ENCODE data around the gene DOP1A.

DOP1A gene

GRCh38 chr6:83067448-83068439 lies at the start of gene DOP1A:
TSS of gene DOP1A (plus strand) at chr6:83067671. CDS start at chr6:83096978, 29,307 bp downstream.
- Histone ChIP-seq H3K36me3 (ENCODE audit: control insufficient read depth in 1 of 2, insufficient read depth in 2 of 2, low read length in 2 of 2) (no peaks in the 10 kb centered on the region), H3K9me3 (ENCODE audit: control insufficient read depth in 1 of 2, low read length in 2 of 2) (no peaks in the 10 kb centered on the region), H3K27ac (ENCODE audit: low read length) (peak within 1 kb of the TSS; percentile 52), H3K27me3 (ENCODE audit: low read depth, low read length) (no peaks in the 10 kb centered on the region), H3K4me3 (ENCODE audit: low read depth in 1 of 2, low read length in 2 of 2) (peak within 1 kb of the TSS; percentile 78 to 99), H3K4me1 (ENCODE audit: control insufficient read depth in 1 of 2, insufficient read depth in 2 of 2, low read length in 2 of 2) (peaks cover 5 to 28% of the 10 kb centered on the region in 2 donors)

- Histone ChIP-seq H3K4me3 (ENCODE audit: low read depth in 1 of 2, low read length in 2 of 2) (no peak overlapping the region), H3K27me3 (ENCODE audit: low read depth, low read length) (no peaks in the 10 kb centered on the region), H3K27ac (ENCODE audit: low read length) (no peak overlapping the region), H3K36me3 (ENCODE audit: control insufficient read depth in 1 of 2, insufficient read depth in 2 of 2, low read length in 2 of 2) (peaks cover 4 to 31% of the 10 kb centered on the region in 2 donors), H3K9me3 (ENCODE audit: control insufficient read depth in 1 of 2, low read length in 2 of 2) (peaks cover 0 to 3% of the 10 kb centered on the region in 2 donors), H3K4me1 (ENCODE audit: control insufficient read depth in 1 of 2, insufficient read depth in 2 of 2, low read length in 2 of 2) (no peaks in the 10 kb centered on the region)
Measured at GRCh38 chr6:83019741-83020140, 47.7 kb upstream of the DOP1A start.

GRCh38 chr6:83031689-83032088 lies 35.8 kb upstream of the DOP1A start:
- Histone ChIP-seq H3K27ac (ENCODE audit: low read length) (no peak overlapping the region), H3K9me3 (ENCODE audit: control insufficient read depth in 1 of 2, low read length in 2 of 2) (no peaks in the 10 kb centered on the region), H3K4me1 (ENCODE audit: control insufficient read depth in 1 of 2, insufficient read depth in 2 of 2, low read length in 2 of 2) (no peaks in the 10 kb centered on the region), H3K27me3 (ENCODE audit: low read depth, low read length) (no peaks in the 10 kb centered on the region), H3K36me3 (ENCODE audit: control insufficient read depth in 1 of 2, insufficient read depth in 2 of 2, low read length in 2 of 2) (peaks cover 0 to 12% of the 10 kb centered on the region in 2 donors), H3K4me3 (ENCODE audit: low read depth in 1 of 2, low read length in 2 of 2) (no peak overlapping the region)

- no peak overlapping the region for H3K27ac ChIP-seq (ENCODE audit: low read length)
- H3K4me1 ChIP-seq (ENCODE audit: control insufficient read depth in 1 of 2, insufficient read depth in 2 of 2, low read length in 2 of 2) = no peaks in the 10 kb centered on the region
- H3K4me3 ChIP-seq (ENCODE audit: low read depth in 1 of 2, low read length in 2 of 2) = no peak overlapping the region
- H3K36me3 ChIP-seq (ENCODE audit: control insufficient read depth in 1 of 2, insufficient read depth in 2 of 2, low read length in 2 of 2) = no peaks in the 10 kb centered on the region
- H3K27me3 ChIP-seq (ENCODE audit: low read depth, low read length) = no peaks in the 10 kb centered on the region
- no peaks in the 10 kb centered on the region for H3K9me3 ChIP-seq (ENCODE audit: control insufficient read depth in 1 of 2, low read length in 2 of 2)
Measured at GRCh38 chr6:83038246-83038645, 29.2 kb upstream of the DOP1A start.

GRCh38 chr6:83042467-83043053 lies 24.9 kb upstream of the DOP1A start:
- no peak overlapping the region for H3K4me3 ChIP-seq (ENCODE audit: low read depth in 1 of 2, low read length in 2 of 2)
- H3K4me1 ChIP-seq (ENCODE audit: control insufficient read depth in 1 of 2, insufficient read depth in 2 of 2, low read length in 2 of 2) = no peaks in the 10 kb centered on the region
- H3K9me3 ChIP-seq (ENCODE audit: control insufficient read depth in 1 of 2, low read length in 2 of 2) = no peaks in the 10 kb centered on the region
- H3K27ac ChIP-seq (ENCODE audit: low read length) = no peak overlapping the region
- H3K27me3 ChIP-seq (ENCODE audit: low read depth, low read length) = no peaks in the 10 kb centered on the region
- peaks cover 0 to 3% of the 10 kb centered on the region in 2 donors for H3K36me3 ChIP-seq (ENCODE audit: control insufficient read depth in 1 of 2, insufficient read depth in 2 of 2, low read length in 2 of 2)

GRCh38 chr6:83044091-83044768 lies 23.2 kb upstream of the DOP1A start:
- no peaks in the 10 kb centered on the region for H3K9me3 ChIP-seq (ENCODE audit: control insufficient read depth in 1 of 2, low read length in 2 of 2)
- H3K36me3 ChIP-seq (ENCODE audit: control insufficient read depth in 1 of 2, insufficient read depth in 2 of 2, low read length in 2 of 2) = peaks cover 0 to 3% of the 10 kb centered on the region in 2 donors
- no peaks in the 10 kb centered on the region for H3K4me1 ChIP-seq (ENCODE audit: control insufficient read depth in 1 of 2, insufficient read depth in 2 of 2, low read length in 2 of 2)
- no peaks in the 10 kb centered on the region for H3K27me3 ChIP-seq (ENCODE audit: low read depth, low read length)
- no peak overlapping the region for H3K27ac ChIP-seq (ENCODE audit: low read length)
- H3K4me3 ChIP-seq (ENCODE audit: low read depth in 1 of 2, low read length in 2 of 2) = no peak overlapping the region

- Histone ChIP-seq H3K27ac (ENCODE audit: low read length) (no peak overlapping the region), H3K4me3 (ENCODE audit: low read depth in 1 of 2, low read length in 2 of 2) (no peak overlapping the region), H3K36me3 (ENCODE audit: control insufficient read depth in 1 of 2, insufficient read depth in 2 of 2, low read length in 2 of 2) (peaks cover 4 to 7% of the 10 kb centered on the region in 2 donors), H3K9me3 (ENCODE audit: control insufficient read depth in 1 of 2, low read length in 2 of 2) (no peaks in the 10 kb centered on the region), H3K27me3 (ENCODE audit: low read depth, low read length) (no peaks in the 10 kb centered on the region), H3K4me1 (ENCODE audit: control insufficient read depth in 1 of 2, insufficient read depth in 2 of 2, low read length in 2 of 2) (no peaks in the 10 kb centered on the region)
Measured at GRCh38 chr6:83047065-83047754, 20.3 kb upstream of the DOP1A start.

- no peaks in the 10 kb centered on the region for H3K27me3 ChIP-seq (ENCODE audit: low read depth, low read length)
- H3K9me3 ChIP-seq (ENCODE audit: control insufficient read depth in 1 of 2, low read length in 2 of 2) = no peaks in the 10 kb centered on the region
- H3K4me3 ChIP-seq (ENCODE audit: low read depth in 1 of 2, low read length in 2 of 2) = no peak overlapping the region
- peaks cover 8 to 12% of the 10 kb centered on the region in 2 donors for H3K36me3 ChIP-seq (ENCODE audit: control insufficient read depth in 1 of 2, insufficient read depth in 2 of 2, low read length in 2 of 2)
- H3K4me1 ChIP-seq (ENCODE audit: control insufficient read depth in 1 of 2, insufficient read depth in 2 of 2, low read length in 2 of 2) = no peaks in the 10 kb centered on the region
- H3K27ac ChIP-seq (ENCODE audit: low read length) = no peak overlapping the region
Measured at GRCh38 chr6:83051377-83052172, 15.9 kb upstream of the DOP1A start.

GRCh38 chr6:83053678-83054077 lies 13.8 kb upstream of the DOP1A start:
- no peaks in the 10 kb centered on the region for H3K9me3 ChIP-seq (ENCODE audit: control insufficient read depth in 1 of 2, low read length in 2 of 2)
- no peaks in the 10 kb centered on the region for H3K27me3 ChIP-seq (ENCODE audit: low read depth, low read length)
- peaks cover 8 to 12% of the 10 kb centered on the region in 2 donors for H3K36me3 ChIP-seq (ENCODE audit: control insufficient read depth in 1 of 2, insufficient read depth in 2 of 2, low read length in 2 of 2)
- H3K4me3 ChIP-seq (ENCODE audit: low read depth in 1 of 2, low read length in 2 of 2) = no peak overlapping the region
- H3K27ac ChIP-seq (ENCODE audit: low read length) = no peak overlapping the region
- no peaks in the 10 kb centered on the region for H3K4me1 ChIP-seq (ENCODE audit: control insufficient read depth in 1 of 2, insufficient read depth in 2 of 2, low read length in 2 of 2)

- Histone ChIP-seq H3K27ac (ENCODE audit: low read length) (no peak overlapping the region), H3K36me3 (ENCODE audit: control insufficient read depth in 1 of 2, insufficient read depth in 2 of 2, low read length in 2 of 2) (peaks cover 8 to 12% of the 10 kb centered on the region in 2 donors), H3K9me3 (ENCODE audit: control insufficient read depth in 1 of 2, low read length in 2 of 2) (no peaks in the 10 kb centered on the region), H3K4me3 (ENCODE audit: low read depth in 1 of 2, low read length in 2 of 2) (no peak overlapping the region), H3K27me3 (ENCODE audit: low read depth, low read length) (no peaks in the 10 kb centered on the region), H3K4me1 (ENCODE audit: control insufficient read depth in 1 of 2, insufficient read depth in 2 of 2, low read length in 2 of 2) (no peaks in the 10 kb centered on the region)
Measured at GRCh38 chr6:83055366-83055964, 12.0 kb upstream of the DOP1A start.
